GM23248 (cell line): ENCODE measurements around the gene DUOX2. TPM values are rescaled to one million over a fixed set of nuclear protein-coding genes. Genes with fewer than 3 reads are reported as not detected.
"Not testable (repeated sequence)": the region's sequence is repeated elsewhere in the genome, so short reads cannot be mapped to it uniquely, and the experiment has no call there.

Experiments
- DNase-seq: peaks from one replicate; pipeline ENCODE4 v3.0.0-alpha.2; 2015
- H2AFZ ChIP-seq: fragments of 200-600 bp; sonication (generic); 2 replicates; pipeline ENCODE4 v1.6.1; 2016; ENCODE audit warnings: antibody characterized with exemption
- H3F3A ChIP-seq: fragments of 200-600 bp; sonication (generic); 2 replicates; pipeline ENCODE4 v1.6.1; 2016; ENCODE audit warnings: mild to moderate bottlenecking, antibody characterized with exemption, mixed run types; ENCODE audit not compliant: insufficient read depth
- H3K27ac ChIP-seq: fragments of 200-600 bp; sonication (generic); 2 replicates; pipeline ENCODE4 v1.5.1; 2016; ENCODE audit warnings: mild to moderate bottlenecking
- H3K27me3 ChIP-seq: fragments of 200-600 bp; sonication (generic); replicated peaks from 2 replicates; pipeline ENCODE4 v1.6.1; 2016; ENCODE audit warnings: mild to moderate bottlenecking; ENCODE audit not compliant: insufficient read depth
- H3K36me3 ChIP-seq: fragments of 200-600 bp; sonication (generic); 2 replicates; pipeline ENCODE4 v1.6.1; 2016; ENCODE audit warnings: low read depth, mild to moderate bottlenecking
- H3K4me1 ChIP-seq: fragments of 200-600 bp; sonication (generic); 2 replicates; pipeline ENCODE4 v1.6.1; 2016; ENCODE audit warnings: mild to moderate bottlenecking; ENCODE audit not compliant: insufficient read depth
- H3K4me2 ChIP-seq: fragments of 200-600 bp; sonication (generic); one replicate; pipeline ENCODE4 v1.6.1; 2016; ENCODE audit warnings: mild to moderate bottlenecking; ENCODE audit not compliant: unreplicated experiment
- H3K4me3 ChIP-seq: fragments of 200-600 bp; sonication (generic); 2 replicates; pipeline ENCODE4 v1.5.1; 2016; ENCODE audit warnings: mild to moderate bottlenecking
- H3K79me2 ChIP-seq: fragments of 200-600 bp; sonication (generic); 2 replicates; pipeline ENCODE4 v1.6.1; 2016; ENCODE audit warnings: mild to moderate bottlenecking; ENCODE audit not compliant: insufficient read depth
- H3K9ac ChIP-seq: fragments of 200-600 bp; sonication (generic); 2 replicates; pipeline ENCODE4 v1.6.1; 2016; ENCODE audit warnings: mild to moderate bottlenecking
- H3K9me2 ChIP-seq: fragments of 200-600 bp; sonication (generic); 2 replicates; pipeline ENCODE4 v1.6.1; 2016; ENCODE audit warnings: mixed run types, mild to moderate bottlenecking, moderate library complexity; ENCODE audit not compliant: insufficient read depth
- H3K9me3 ChIP-seq: fragments of 200-600 bp; sonication (generic); one replicate; pipeline ENCODE4 v1.6.1; 2017; ENCODE audit warnings: low read depth
- H4K20me1 ChIP-seq: fragments of 200-600 bp; sonication (generic); 2 replicates; pipeline ENCODE4 v1.6.0; 2016; ENCODE audit not compliant: insufficient read depth
- EZH2 ChIP-seq: fragments of 200-600 bp; sonication (generic); IDR thresholded peaks from 2 replicates; pipeline ENCODE4 v1.6.1; 2018; ENCODE audit warnings: antibody characterized with exemption, mild to moderate bottlenecking; ENCODE audit not compliant: insufficient read depth, poor library complexity, severe bottlenecking
- EZH2phosphoT487 ChIP-seq: fragments of 200-600 bp; sonication (generic); IDR thresholded peaks from 2 replicates; pipeline ENCODE4 v1.6.1; 2018; ENCODE audit warnings: antibody characterized with exemption, moderate library complexity, mild to moderate bottlenecking, low read depth; ENCODE audit not compliant: insufficient read depth
- WGBS, 2 experiments: methylation state at CpG; one replicate each; pipeline ENCODE4 v1.1.6; 2015 to 2017; ENCODE audit warnings: low lambda C conversion rate in 2 of 2, low coverage in 1 of 2; ENCODE audit errors: missing lambda C conversion rate in 2 of 2; 5-methylcytosine and 5-hydroxymethylcytosine counted together
- in situ Hi-C: fragments of 300-500 bp; cut with MboI; formaldehyde crosslinking; loops from 2 replicates; pipeline ENCODE4 v1.15.0; 2020
- polyA plus RNA-seq: library from polyadenylated mRNA; unstranded; fragments of >200 nt; fragmentation: Nextera tagmentation; extraction: Ambion mirVana; gene quantifications from 2 replicates; pipeline ENCODE4 v1.2.1, GENCODE V29; 2016
- total RNA-seq: library from RNA; depleted of rRNA; stranded (reverse); fragments of >200 nt; shearing (Covaris generic); gene quantifications from 2 replicates; pipeline ENCODE4 v1.2.3, GENCODE V29; 2014

Gene DUOX2
- total and polyA plus RNA-seq, 2 experiments from 2014 or later: 0.03 TPM; not detected in 1

DNA sequence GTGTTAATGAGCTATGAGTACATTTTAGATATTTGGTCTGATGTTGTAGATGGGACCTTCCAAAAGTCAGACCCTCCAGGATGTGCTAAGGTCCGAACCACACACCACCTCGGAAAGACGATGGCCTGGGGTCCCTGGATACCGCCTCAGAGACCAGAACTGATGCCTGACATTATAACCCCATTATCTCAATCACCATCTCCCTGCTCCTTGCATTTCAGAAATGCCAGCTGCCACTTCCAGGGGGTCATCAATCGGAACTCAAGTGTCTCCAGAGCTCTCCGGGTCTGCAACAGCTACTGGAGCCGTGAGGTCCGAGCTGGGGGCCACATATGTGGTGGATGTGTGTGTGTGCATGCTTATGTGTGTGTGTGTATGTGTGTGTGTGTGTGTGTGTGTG, 23.7 kb upstream of the DUOX2 start:
- Histone ChIP-seq H3K9ac (no peak overlapping the region), H2AFZ (no peak overlapping the region), H3K4me3 (no peak overlapping the region), H3K4me2 (no peak overlapping the region), H3K4me1 (no peaks in the 10 kb centered on the region), H3K36me3 (no peaks in the 10 kb centered on the region), H3K79me2 (no peaks in the 10 kb centered on the region), H3K9me2 (no peaks in the 10 kb centered on the region), H3F3A (no peaks in the 10 kb centered on the region), H3K27ac (no peak overlapping the region), H3K27me3 (no peaks in the 10 kb centered on the region), H3K9me3 (no peaks in the 10 kb centered on the region), H4K20me1 (no peaks in the 10 kb centered on the region)
- DNase-seq: no peak
- no peak for TF ChIP-seq EZH2phosphoT487
- no peak for TF ChIP-seq EZH2
- WGBS, 2 experiments: 62 to 63% methylated on average over 8 of the region's 8 CpGs
- in situ Hi-C loops: no loop called here

DNA sequence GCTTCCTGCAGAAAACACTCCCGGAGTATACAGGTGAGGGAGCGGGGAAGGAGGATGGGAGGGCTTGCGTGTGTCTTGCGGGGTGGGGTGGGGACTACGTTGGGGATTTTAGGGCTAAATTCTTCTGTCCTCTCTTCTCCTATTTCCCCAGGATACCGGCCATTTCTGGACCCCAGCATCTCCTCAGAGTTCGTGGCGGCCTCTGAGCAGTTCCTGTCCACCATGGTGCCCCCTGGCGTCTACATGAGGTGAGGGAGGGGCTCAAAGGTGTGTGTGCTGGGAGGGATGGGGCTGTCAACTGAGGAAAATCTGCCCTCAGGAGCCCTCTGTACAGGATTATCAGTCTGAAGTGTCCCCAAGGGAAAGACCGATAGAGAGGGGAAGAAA, 22.4 kb upstream of the DUOX2 start:
- H3K9ac ChIP-seq: no peak overlapping the region
- no peak overlapping the region for H2AFZ ChIP-seq
- H3K27ac ChIP-seq: no peak overlapping the region
- no peak overlapping the region for H3K4me2 ChIP-seq
- no peaks in the 10 kb centered on the region for H3K79me2 ChIP-seq
- in situ Hi-C loops: no loop called here
- no peaks in the 10 kb centered on the region for H3K9me3 ChIP-seq
- no peaks in the 10 kb centered on the region for H3F3A ChIP-seq
- no peak overlapping the region for H3K4me3 ChIP-seq
- WGBS, 2 experiments: 74 to 79% methylated on average over 7 to 10 of the region's 10 CpGs
- no peaks in the 10 kb centered on the region for H3K27me3 ChIP-seq
- H3K9me2 ChIP-seq: no peaks in the 10 kb centered on the region
- no peaks in the 10 kb centered on the region for H3K4me1 ChIP-seq
- no peak for TF ChIP-seq EZH2phosphoT487
- no peak for TF ChIP-seq EZH2
- H3K36me3 ChIP-seq: no peaks in the 10 kb centered on the region
- DNase-seq: no peak
- H4K20me1 ChIP-seq: no peaks in the 10 kb centered on the region

DNA sequence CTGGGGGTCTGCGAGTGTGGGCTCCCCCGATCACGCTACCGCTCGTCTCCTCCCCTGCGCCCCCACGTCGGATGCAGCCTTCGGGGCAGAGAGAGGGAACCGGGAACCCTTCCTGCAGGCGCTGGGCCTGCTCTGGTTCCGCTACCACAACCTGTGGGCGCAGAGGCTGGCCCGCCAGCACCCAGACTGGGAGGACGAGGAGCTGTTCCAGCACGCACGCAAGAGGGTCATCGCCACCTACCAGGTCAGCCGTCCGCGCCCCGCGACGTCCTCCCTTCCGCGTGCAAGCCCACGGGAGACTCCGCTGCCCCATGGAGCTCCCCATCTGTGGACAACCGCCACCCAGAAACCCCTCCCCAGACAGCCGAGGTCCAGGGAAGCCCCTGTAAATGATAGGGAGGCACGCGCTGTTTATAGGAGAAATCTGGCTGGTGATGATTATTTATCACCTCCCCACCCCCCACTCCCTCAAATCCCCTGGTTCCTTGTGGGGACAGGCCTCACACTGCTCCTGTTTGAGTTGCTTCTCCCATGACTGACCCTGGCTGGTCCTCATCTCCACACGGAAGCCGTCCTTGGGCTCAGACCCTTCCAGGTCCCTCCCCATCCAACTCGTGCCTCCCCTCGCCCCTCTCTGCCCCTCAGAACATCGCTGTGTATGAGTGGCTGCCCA, 21.9 kb upstream of the DUOX2 start:
- H3F3A ChIP-seq, H3K27ac ChIP-seq, H3K36me3 ChIP-seq, in situ Hi-C loops, H3K9me2 ChIP-seq, H3K4me3 ChIP-seq, H3K79me2 ChIP-seq, H4K20me1 ChIP-seq, H2AFZ ChIP-seq, H3K9me3 ChIP-seq, H3K27me3 ChIP-seq, H3K9ac ChIP-seq, H3K4me1 ChIP-seq, DNase-seq, H3K4me2 ChIP-seq: not testable (repeated sequence)
- WGBS, 2 experiments: 57 to 64% methylated on average over 7 to 12 of the region's 37 CpGs

DNA sequence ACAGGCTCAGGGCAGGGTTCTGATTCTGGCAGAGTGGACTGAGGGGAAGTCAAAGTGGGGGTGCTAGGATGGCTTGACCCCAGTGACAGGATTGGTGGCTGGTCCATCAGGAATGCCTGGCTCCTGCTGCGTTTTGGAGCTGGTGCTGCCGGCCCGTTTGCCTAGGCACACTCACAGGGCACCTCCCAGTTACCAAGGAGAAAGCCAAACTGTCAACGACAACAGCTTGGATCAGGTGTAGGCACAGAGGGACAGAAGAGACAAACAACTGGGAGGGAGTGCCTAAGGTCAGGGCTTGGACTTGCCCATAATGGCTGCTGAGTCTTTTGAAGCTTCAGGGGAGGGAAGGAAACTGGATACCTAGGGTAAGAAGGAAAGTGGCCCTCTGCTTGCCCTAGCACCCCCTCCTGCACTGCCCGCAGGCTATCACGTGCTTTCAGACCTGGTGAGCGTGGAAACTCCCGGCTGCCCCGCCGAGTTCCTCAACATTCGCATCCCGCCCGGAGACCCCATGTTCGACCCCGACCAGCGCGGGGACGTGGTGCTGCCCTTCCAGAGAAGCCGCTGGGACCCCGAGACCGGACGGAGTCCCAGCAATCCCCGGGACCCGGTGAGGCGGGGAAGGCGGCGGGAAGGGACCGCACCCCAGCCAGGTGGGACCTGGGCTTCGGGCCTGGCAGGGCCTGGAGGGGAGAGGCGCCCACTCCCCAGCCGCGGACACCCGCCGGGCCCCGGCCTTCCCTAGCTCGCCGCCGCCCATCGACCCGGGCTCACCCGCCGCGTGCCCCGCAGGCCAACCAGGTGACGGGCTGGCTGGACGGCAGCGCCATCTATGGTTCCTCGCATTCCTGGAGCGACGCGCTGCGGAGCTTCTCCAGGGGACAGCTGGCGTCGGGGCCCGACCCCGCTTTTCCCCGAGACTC, 21.0 kb upstream of the DUOX2 start:
- no peak overlapping the region for H3K4me3 ChIP-seq
- H3F3A ChIP-seq: no peaks in the 10 kb centered on the region
- H3K36me3 ChIP-seq: no peaks in the 10 kb centered on the region
- in situ Hi-C loops: no loop called here
- no peaks in the 10 kb centered on the region for H3K79me2 ChIP-seq
- H3K4me2 ChIP-seq: no peak overlapping the region
- H3K4me1 ChIP-seq: no peaks in the 10 kb centered on the region
- no peak for DNase-seq
- WGBS, 2 experiments: 65% methylated on average over 24 to 47 of the region's 57 CpGs
- H3K27ac ChIP-seq: no peak overlapping the region
- H3K9ac ChIP-seq: no peak overlapping the region
- no peak overlapping the region for H2AFZ ChIP-seq
- H3K27me3 ChIP-seq: no peaks in the 10 kb centered on the region
- no peaks in the 10 kb centered on the region for H3K9me2 ChIP-seq
- H3K9me3 ChIP-seq: no peaks in the 10 kb centered on the region
- TF ChIP-seq EZH2 (no peak), EZH2phosphoT487 (no peak)
- no peaks in the 10 kb centered on the region for H4K20me1 ChIP-seq
